ENCODE results near the gene SRPK3. TPM values are rescaled to one million over a fixed set of nuclear protein-coding genes. Genes with fewer than 3 reads are reported as not detected.

The SRPK3 gene
- total RNA-seq, 2 experiments from 2014 or later = not detected

GRCh38 chrX:153786669-153787068, 5.8 kb downstream of the SRPK3 start:
- DNase-seq (ENCODE audit: low spot score) = no peak
- no peak overlapping the region for H3K27ac ChIP-seq (ENCODE audit: low read depth, low read length, poor library complexity, severe bottlenecking)
- intact Hi-C loops (cut with micrococcal nuclease; ENCODE audit: unreplicated experiment) = no loop called here
- CTCF ChIA-PET (ENCODE audit: unreplicated experiment) = no interaction called here
- no peak overlapping the region for H3K4me3 ChIP-seq (ENCODE audit: low read depth, low read length, poor library complexity, severe bottlenecking)
- peaks cover 6% of the 10 kb centered on the region for H3K36me3 ChIP-seq (ENCODE audit: insufficient read depth, low read length)
- no peak overlapping the region for H2AFZ ChIP-seq (ENCODE audit: low read length)
- H3K9me2 ChIP-seq (ENCODE audit: insufficient read depth, low read length) = no peaks in the 10 kb centered on the region
- H3K4me2 ChIP-seq (ENCODE audit: low read length) = no peak overlapping the region
- H4K20me1 ChIP-seq (ENCODE audit: insufficient read depth, low read length) = no peaks in the 10 kb centered on the region
- POLR2A ChIA-PET = no interaction called here
- no peaks in the 10 kb centered on the region for H3K4me1 ChIP-seq (ENCODE audit: insufficient read depth, low read length, poor library complexity, severe bottlenecking)
- H3K9me3 ChIP-seq (ENCODE audit: low read length) = no peaks in the 10 kb centered on the region
- BruUV-seq (replicated peaks) = no TSS peak
- no peak for TF ChIP-seq CTCF (conservative IDR thresholded peaks at IDR 0.05; ENCODE audit: low read length)
- TF ChIP-seq EZH2phosphoT487 (IDR thresholded peaks at IDR 0.05; ENCODE audit: borderline replicate concordance, low read depth, low read length) = no peak
- no peaks in the 10 kb centered on the region for H3K79me2 ChIP-seq (ENCODE audit: insufficient read depth, low read depth, low read length)

DNA sequence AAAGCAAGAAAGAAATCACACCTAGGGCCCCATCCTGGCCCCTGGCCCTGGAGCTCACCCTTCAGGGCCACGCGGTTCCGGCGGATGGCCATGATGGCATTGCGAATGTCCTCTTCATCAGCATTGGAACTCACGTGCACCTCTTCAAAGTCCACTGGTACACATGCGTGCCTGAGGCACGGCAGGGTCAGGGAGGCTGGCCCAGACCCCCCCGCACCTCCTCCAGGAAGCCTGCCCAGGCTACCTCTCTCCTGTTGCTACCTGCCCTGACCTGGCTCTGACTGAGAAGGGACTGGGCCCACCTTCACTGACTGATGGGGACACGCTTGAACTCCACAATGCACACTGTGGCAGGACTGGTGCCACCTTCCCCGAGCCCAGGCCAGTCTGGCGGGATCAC, 8.8 kb downstream of the SRPK3 start:
- Histone ChIP-seq H3K4me3 (ENCODE audit: low read depth, low read length, poor library complexity, severe bottlenecking) (no peak overlapping the region), H3K4me1 (ENCODE audit: insufficient read depth, low read length, poor library complexity, severe bottlenecking) (no peaks in the 10 kb centered on the region), H3K9me2 (ENCODE audit: insufficient read depth, low read length) (no peaks in the 10 kb centered on the region), H3K27ac (ENCODE audit: low read depth, low read length, poor library complexity, severe bottlenecking) (no peak overlapping the region), H3K9me3 (ENCODE audit: low read length) (no peaks in the 10 kb centered on the region), H4K20me1 (ENCODE audit: insufficient read depth, low read length) (no peaks in the 10 kb centered on the region), H3K4me2 (ENCODE audit: low read length) (no peak overlapping the region), H3K79me2 (ENCODE audit: insufficient read depth, low read depth, low read length) (peaks cover 19% of the 10 kb centered on the region; the same call in 1 of the 2 replicates), H2AFZ (ENCODE audit: low read length) (no peak overlapping the region), H3K36me3 (ENCODE audit: insufficient read depth, low read length) (peaks cover 6% of the 10 kb centered on the region)
- intact Hi-C loops (cut with micrococcal nuclease; ENCODE audit: unreplicated experiment) = loop anchor here (5.0 kb wide), 1 partner anchor 178 kb away; no protein-coding TSS in a partner anchor
- DNase-seq (ENCODE audit: low spot score) = no peak
- POLR2A ChIA-PET = no interaction called here
- CTCF ChIA-PET (ENCODE audit: unreplicated experiment) = no interaction called here
- no TSS peak for BruUV-seq (replicated peaks)
- no peak for TF ChIP-seq EZH2phosphoT487 (IDR thresholded peaks at IDR 0.05; ENCODE audit: borderline replicate concordance, low read depth, low read length)
- no peak for TF ChIP-seq CTCF (conservative IDR thresholded peaks at IDR 0.05; ENCODE audit: low read length)

- no peak for DNase-seq (ENCODE audit: low spot score)
- ChIA-PET POLR2A (no interaction called here), CTCF (ENCODE audit: unreplicated experiment) (no interaction called here)
- no peak for TF ChIP-seq EZH2phosphoT487 (IDR thresholded peaks at IDR 0.05; ENCODE audit: borderline replicate concordance, low read depth, low read length)
- no peak for TF ChIP-seq CTCF (conservative IDR thresholded peaks at IDR 0.05; ENCODE audit: low read length)
- Histone ChIP-seq H2AFZ (ENCODE audit: low read length) (no peak overlapping the region), H3K9me3 (ENCODE audit: low read length) (no peaks in the 10 kb centered on the region), H4K20me1 (ENCODE audit: insufficient read depth, low read length) (no peaks in the 10 kb centered on the region), H3K36me3 (ENCODE audit: insufficient read depth, low read length) (peaks cover 12% of the 10 kb centered on the region), H3K4me2 (ENCODE audit: low read length) (no peak overlapping the region), H3K4me3 (ENCODE audit: low read depth, low read length, poor library complexity, severe bottlenecking) (no peak overlapping the region), H3K27ac (ENCODE audit: low read depth, low read length, poor library complexity, severe bottlenecking) (no peak overlapping the region), H3K79me2 (ENCODE audit: insufficient read depth, low read depth, low read length) (peaks cover 32% of the 10 kb centered on the region), H3K9me2 (ENCODE audit: insufficient read depth, low read length) (no peaks in the 10 kb centered on the region), H3K4me1 (ENCODE audit: insufficient read depth, low read length, poor library complexity, severe bottlenecking) (peaks cover 11% of the 10 kb centered on the region)
- no TSS peak for BruUV-seq (replicated peaks)
- intact Hi-C loops (cut with micrococcal nuclease; ENCODE audit: unreplicated experiment) = loop anchor here (5.0 kb wide), 1 partner anchor 176 kb away; no protein-coding TSS in a partner anchor
Observed at GRCh38 chrX:153791104-153791852, 10.4 kb downstream of the SRPK3 start.
